HG02884 (cell line): ENCODE data around the gene SETD9.

Experiments used
- ATAC-seq: cut with Tn5 transposase; IDR thresholded peaks from one replicate; pipeline ENCODE4 v1.9.1; 2021; ENCODE audit warnings: mild to moderate bottlenecking, moderate library complexity; ENCODE audit not compliant: unreplicated experiment

The SETD9 gene

GRCh38 chr5:56922922-56923321 lies 13.5 kb downstream of the SETD9 start:
- ATAC-seq, result no peak

- no peak for ATAC-seq
Observed at GRCh38 chr5:56934325-56934724, 24.9 kb downstream of the SETD9 start.

- no peak for ATAC-seq
Observed at GRCh38 chr5:56938858-56939257, 29.5 kb downstream of the SETD9 start.

GRCh38 chr5:56941981-56942380 lies 32.6 kb downstream of the SETD9 start:
- no peak for ATAC-seq

- ATAC-seq, result no peak
Observed at GRCh38 chr5:56947052-56947451, 37.7 kb downstream of the SETD9 start.

- peak; percentile 48 for ATAC-seq
Observed at GRCh38 chr5:56950626-56951125, 41.3 kb downstream of the SETD9 start.

GRCh38 chr5:56951126-56951945 lies 41.9 kb downstream of the SETD9 start:
- peak; percentile 37 for ATAC-seq

GRCh38 chr5:56951946-56952691 lies 42.7 kb downstream of the SETD9 start, which contains the start of gene MIER3:
TSS of gene MIER3 (minus strand) at chr5:56952123. CDS start at chr5:56952102, 21 bp downstream.
- peak; percentile 89 for ATAC-seq

- ATAC-seq, result no peak
Observed at GRCh38 chr5:56954262-56954661, 44.9 kb downstream of the SETD9 start.

GRCh38 chr5:56958595-56958994 lies 49.2 kb downstream of the SETD9 start:
- ATAC-seq, result no peak

- ATAC-seq, result no peak
Observed at GRCh38 chr5:56959326-56959725, 49.9 kb downstream of the SETD9 start.

GRCh38 chr5:56961746-56962145 lies 52.4 kb downstream of the SETD9 start:
- ATAC-seq, result no peak

- ATAC-seq, result no peak
Observed at GRCh38 chr5:56962286-56962685, 52.9 kb downstream of the SETD9 start.

- no peak for ATAC-seq
Observed at GRCh38 chr5:56963246-56963645, 53.9 kb downstream of the SETD9 start.

GRCh38 chr5:56964173-56964572 lies 54.8 kb downstream of the SETD9 start:
- ATAC-seq, result no peak
